Measurements from ENCODE around the gene CCDC146.

Gene CCDC146

GRCh38 chr7:77293046-77293445 is 170.6 kb downstream of the CCDC146 start:
- DNase-seq, result no peak

- no peak for DNase-seq
Observed at GRCh38 chr7:77295549-77295948, 173.1 kb downstream of the CCDC146 start.

GRCh38 chr7:77306231-77307067 is 184.0 kb downstream of the CCDC146 start:
- DNase-seq, result peak; percentile 20

- DNase-seq, result no peak
Observed at GRCh38 chr7:77308792-77309191, 186.4 kb downstream of the CCDC146 start.

- DNase-seq, result peak; percentile 24
Observed at GRCh38 chr7:77309714-77310220, 187.4 kb downstream of the CCDC146 start.

- DNase-seq, result no peak
Observed at GRCh38 chr7:77310982-77311381, 188.6 kb downstream of the CCDC146 start.

GRCh38 chr7:77313085-77313484 is 190.7 kb downstream of the CCDC146 start:
- no peak for DNase-seq

GRCh38 chr7:77313876-77314480 is 191.6 kb downstream of the CCDC146 start:
- no peak for DNase-seq

GRCh38 chr7:77315182-77315591 is 192.8 kb downstream of the CCDC146 start:
- no peak for DNase-seq

GRCh38 chr7:77316219-77316978 is 194.0 kb downstream of the CCDC146 start:
- peak; percentile 97 for DNase-seq

GRCh38 chr7:77318019-77318418 is 195.6 kb downstream of the CCDC146 start:
- DNase-seq, result no peak

GRCh38 chr7:77320137-77320536 is 197.7 kb downstream of the CCDC146 start:
- no peak for DNase-seq

- DNase-seq, result no peak
Observed at GRCh38 chr7:77320714-77321113, 198.3 kb downstream of the CCDC146 start.

GRCh38 chr7:77321300-77321699 is 198.9 kb downstream of the CCDC146 start:
- no peak for DNase-seq

- peak; percentile 19 for DNase-seq
Observed at GRCh38 chr7:77326131-77326530, 203.7 kb downstream of the CCDC146 start.

- peak; percentile 99 for DNase-seq
Observed at GRCh38 chr7:77327067-77327931, 204.9 kb downstream of the CCDC146 start.

GRCh38 chr7:77327932-77328628 is 205.7 kb downstream of the CCDC146 start:
- DNase-seq, result peak; percentile 79

GRCh38 chr7:77328669-77329068 is 206.3 kb downstream of the CCDC146 start:
- peak; percentile 39 for DNase-seq

GRCh38 chr7:77329466-77330168 is 207.2 kb downstream of the CCDC146 start:
- no peak for DNase-seq

- peak; percentile 93 for DNase-seq
Observed at GRCh38 chr7:77330169-77330882, 207.9 kb downstream of the CCDC146 start.
